ENCODE data around the gene ACTRT2.

- no peak for TF ChIP-seq YY1 (IDR thresholded peaks at IDR 0.05; ENCODE audit: insufficient read depth, insufficient read length)
- TF ChIP-seq ZNF274 (IDR thresholded peaks at IDR 0.05; ENCODE audit: low read depth, low read length) = no peak
- TF ChIP-seq SUZ12 (IDR thresholded peaks at IDR 0.05; ENCODE audit: extremely low read depth, insufficient read depth, insufficient read length) = no peak
Observed at GRCh38 chr1:3033040-3033789, 11.9 kb downstream of the ACTRT2 start.

All from NT2/D1 (cell line).